ENCODE data around the gene C1QTNF9B. TPM values are rescaled to one million over a fixed set of nuclear protein-coding genes. Genes with fewer than 3 reads are reported as not detected.
"Not testable (repeated sequence)": the region's sequence is repeated elsewhere in the genome, so short reads cannot be mapped to it uniquely, and the experiment has no call there.

C1QTNF9B gene
- total RNA-seq, 1 experiment from 2014 or later, result not detected

DNA sequence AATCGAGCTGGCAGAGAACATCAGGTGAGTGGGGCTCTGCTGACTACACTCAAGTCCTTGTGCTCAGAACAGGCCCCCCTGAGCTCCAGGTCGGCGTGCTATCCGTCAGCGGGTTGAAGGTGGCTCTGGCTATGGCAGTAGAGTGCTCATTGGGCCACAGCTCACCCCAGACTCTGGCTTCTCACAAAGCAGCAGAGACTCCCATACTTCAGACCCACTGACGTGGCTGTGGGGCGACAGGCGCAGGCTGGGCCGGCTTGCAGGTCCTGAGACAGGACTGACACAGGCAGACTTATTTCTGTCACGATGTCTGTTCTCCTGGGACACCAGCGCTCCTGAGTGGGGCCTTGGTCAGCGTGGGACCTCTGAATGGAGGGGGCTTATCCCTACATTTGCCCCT, 2.6 kb downstream of the C1QTNF9B start:
- DNase-seq (ENCODE audit: low spot score), result not testable (repeated sequence)

DNA sequence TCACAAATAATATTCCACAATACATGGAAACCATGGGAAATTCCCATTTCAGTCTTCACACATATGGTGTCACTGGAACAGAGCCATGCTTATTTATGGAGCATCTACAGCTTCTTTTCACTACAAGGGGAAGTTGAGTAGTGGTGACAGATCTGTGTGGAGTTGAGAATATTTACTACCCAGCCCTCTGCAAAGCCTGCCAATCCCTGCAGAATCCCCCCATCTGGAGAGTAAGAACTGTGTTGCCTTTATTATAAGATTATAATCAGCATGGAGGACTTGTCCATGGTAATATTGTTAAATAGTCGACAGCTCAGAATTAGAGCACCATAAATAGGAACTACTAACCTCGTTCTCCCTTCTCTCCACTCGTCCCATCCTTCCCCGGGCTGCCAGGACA, 3.5 kb downstream of the C1QTNF9B start:
- not testable (repeated sequence) for DNase-seq (ENCODE audit: low spot score)

DNA sequence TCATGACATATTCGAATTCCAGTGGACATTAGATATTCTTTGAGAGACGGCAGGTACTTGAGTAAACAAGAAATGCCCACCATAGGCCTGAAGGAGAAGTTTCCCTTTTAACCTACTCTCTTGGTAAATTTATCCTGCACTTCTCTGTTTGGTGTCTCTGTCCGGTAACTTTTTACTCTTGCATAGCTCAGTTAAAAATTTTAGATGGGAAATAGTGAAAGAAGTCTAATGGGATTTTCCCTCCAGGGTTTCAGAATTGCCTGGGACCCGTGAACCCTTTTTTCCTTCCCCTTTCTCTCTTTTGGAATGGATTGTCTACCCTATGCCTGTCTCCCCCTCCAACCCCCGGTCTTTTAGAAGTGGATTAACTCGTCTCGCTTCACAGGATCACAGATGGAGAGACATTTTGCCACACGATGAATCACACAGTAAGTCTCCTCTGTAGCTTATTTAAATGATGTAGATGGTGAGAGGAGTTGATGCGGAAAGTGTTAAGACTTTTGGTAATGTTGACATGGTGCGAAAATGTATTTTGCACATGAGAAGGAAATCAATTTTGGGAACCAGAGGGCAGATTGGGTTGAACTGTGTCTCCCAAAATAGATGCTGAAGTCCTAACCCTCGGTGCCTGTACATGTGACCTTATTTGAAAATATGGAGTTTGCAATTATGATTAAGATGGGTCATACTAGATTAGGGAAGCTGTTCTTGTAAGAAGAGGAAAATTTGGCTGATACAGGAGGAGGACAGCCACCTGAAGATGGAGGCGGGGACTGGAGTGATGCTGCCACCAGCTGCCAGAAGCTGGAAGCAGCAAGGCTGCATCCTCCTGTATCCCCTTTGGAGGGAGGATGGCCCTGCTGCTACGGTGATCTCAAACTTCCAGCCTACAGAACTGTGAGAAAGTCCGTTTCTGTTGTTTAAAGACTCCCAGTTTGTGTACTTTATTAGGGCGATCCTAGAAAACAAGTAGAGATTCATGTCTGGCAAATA, 7.4 kb downstream of the C1QTNF9B start:
- DNase-seq (ENCODE audit: low spot score), result no peak

DNA sequence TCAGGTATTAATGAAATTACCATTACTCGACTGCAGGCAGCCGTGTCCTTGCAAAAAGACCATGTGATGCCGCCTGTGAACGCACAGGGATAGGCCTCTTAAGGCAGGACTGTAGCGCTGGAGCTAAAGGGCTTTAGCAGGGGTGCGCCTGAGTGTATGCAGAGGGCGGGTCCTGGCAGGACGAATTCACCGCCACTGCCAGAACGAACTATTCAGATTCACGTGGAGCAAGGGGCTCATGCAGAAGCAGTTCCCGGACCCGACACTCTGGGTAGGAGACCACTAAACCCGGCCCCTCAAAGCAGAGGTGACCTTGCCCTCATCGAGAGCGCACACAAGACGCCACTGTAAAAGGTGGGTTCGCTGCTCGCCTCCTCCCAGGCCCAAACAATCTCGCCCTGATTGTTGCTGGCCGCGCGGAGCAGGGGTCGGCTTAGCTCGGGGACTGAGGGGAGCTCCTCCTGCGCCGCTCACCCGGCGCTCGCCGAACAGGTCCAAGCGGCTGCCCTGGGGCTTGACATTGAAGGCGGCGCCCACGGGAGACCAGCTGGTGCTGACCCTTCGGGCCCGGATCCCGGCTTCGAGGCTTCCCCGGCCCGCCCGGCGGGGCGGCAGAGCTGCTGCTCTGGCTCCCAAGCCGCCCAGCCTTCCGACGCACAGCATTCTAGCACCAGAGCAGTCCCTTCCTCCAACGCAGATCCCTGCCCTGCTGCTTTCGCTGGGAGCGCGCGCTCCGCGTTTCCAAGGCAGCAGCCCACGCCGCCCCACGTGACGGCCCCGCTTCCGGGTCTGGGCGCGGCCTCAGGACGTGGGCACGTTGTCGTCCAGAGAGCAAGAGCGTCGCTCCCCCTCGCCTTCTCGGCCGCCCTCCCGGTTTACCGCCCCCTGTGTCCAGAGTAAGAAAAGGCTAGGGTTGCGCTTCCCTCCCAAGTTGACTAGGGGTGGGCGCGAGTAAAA, 8.4 kb downstream of the C1QTNF9B start, which contains the start of gene MIPEP:
Gene MIPEP (minus strand): TSS at position 743 of the 957 bp plus-strand sequence. CDS start 80 bp downstream, at position 663.
- peak; percentile 90 for DNase-seq (ENCODE audit: low spot score)

DNA sequence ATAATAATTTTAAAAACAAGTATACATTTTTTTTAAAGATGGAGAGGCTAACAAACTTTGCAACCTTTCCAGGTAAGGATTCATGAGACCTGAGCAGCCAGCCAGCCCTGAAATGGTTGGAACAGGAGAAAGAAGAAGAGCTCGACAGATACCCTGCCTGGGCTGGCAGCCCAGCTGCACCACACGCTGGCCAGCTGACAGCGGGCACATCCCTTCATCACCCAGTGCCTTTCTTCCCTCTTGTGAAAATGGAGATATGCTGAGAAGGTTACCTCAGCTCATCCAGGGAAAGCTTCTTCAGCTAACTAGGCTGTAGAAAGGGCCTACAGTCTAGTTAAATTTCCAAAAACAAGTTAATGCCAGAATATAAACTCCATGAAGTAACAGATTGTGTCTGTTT, 12.9 kb downstream of the C1QTNF9B start:
- DNase-seq (ENCODE audit: low spot score), result not testable (repeated sequence)

DNA sequence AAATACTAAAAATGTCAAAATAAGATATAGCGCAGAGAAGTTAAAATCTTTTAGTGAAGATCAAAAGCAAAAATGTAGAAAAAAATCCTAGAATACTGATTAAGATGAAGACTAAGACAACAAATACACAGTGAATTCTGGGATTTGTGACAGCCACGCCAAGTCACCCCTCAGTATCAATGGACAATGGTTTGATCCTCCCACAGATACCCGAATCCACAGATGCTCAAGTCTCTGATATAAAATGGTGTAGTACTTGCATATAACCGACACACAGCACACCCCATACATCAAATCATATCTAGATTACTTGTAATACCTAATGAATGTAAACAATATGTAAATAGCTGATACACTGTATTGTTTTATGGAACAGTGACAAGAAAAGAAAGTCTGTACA, 14.0 kb downstream of the C1QTNF9B start:
- DNase-seq (ENCODE audit: low spot score), result no peak

DNA sequence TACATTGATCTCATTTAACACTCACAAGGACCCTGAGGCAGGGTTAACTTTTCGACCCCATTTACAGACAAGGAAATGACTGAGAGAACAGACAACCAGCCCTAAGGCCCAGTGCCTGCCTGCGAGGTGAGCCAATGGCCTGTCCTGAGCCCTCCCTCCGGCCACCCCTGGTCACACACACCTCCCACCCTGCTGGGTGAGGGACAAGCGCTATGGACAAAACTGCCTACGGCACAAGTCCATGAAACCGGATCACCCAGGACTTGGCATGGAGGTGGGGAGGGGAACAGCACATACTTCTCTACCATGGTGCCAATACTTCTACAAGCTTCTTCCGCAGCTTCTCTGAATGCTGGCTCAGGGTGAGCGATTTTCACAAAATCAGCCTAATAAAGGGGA, 15.9 kb downstream of the C1QTNF9B start:
- not testable (repeated sequence) for DNase-seq (ENCODE audit: low spot score)

DNA sequence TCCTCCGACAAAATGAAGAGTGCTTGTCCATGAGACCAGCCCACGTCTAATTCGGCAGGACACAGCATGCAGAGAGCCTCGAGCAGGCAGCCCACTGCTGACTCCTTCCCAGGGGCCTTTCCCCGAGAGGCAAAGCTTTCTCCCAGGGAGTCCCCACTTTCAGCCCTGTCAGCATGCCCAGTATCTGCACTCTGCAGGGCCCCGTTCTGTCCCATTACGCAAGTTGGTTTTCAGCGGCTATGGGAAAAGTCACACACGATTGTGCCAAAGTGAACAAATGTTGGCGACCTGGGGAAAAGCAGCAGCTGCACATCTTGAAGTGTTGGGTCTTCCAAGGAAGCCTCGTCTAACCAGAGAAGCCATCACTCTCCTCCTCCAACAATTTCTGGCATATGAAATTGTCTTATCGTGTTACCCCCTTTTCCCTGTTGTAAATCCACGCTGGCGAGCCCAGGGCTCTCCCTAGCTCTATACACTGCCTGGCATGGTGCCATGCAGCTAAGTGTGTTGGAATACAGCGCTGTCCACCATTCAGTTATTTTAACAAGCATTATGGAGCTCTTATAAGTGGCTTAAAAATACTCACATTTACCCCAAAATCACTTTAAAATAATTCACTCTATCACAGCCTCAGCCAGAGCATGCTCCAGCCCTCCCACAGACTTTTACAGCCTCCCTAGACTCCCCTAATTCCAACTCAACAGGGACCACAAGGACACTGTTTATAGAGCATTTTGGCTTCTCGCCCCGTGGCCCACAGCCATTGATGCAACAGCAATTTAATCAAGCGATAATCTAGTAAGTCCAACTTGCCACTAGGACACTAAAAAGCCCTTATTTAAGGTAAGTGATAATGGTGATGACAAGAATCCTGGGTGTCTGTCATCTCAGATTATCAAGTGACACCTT, 16.6 kb downstream of the C1QTNF9B start:
- DNase-seq (ENCODE audit: low spot score), result not testable (repeated sequence)

DNA sequence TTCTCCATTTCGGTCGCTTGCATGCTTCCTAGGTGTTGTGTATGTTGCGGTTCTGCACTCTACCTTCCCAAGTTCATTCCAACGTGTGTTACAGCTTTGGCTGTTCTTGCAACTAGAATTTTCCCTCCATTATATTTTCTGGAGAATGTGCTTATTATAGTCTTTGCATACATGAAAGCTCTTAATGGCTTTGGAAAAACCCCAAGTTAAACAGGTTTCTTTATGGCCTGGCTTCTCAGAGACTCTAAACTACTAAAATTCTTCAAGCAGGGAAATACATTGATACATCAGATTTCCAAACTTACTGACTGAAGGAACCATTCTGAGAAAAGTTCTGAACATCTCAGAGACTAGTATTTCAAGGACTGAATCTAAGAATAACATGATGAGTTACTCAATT, 20.0 kb downstream of the C1QTNF9B start:
- no peak for DNase-seq (ENCODE audit: low spot score)

DNA sequence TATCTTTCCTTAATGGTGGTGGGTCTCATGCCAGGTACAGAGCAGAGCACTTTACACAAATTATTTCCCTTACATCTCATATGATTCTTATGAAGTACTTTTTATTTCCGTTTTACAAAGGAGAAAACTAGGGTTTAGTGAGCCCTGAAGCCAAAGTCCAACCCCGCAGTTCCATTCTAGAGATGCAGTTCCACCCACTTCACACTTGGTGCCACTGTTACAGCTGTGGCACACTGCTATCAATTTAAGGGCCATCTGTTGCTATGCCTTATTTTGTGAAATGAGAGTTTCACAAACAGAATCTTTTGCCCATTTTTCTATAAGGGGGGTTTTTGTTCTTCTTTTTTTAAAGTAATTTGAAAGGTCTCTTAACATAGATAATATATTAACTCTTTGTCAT, 21.0 kb downstream of the C1QTNF9B start:
- DNase-seq (ENCODE audit: low spot score), result no peak

DNA sequence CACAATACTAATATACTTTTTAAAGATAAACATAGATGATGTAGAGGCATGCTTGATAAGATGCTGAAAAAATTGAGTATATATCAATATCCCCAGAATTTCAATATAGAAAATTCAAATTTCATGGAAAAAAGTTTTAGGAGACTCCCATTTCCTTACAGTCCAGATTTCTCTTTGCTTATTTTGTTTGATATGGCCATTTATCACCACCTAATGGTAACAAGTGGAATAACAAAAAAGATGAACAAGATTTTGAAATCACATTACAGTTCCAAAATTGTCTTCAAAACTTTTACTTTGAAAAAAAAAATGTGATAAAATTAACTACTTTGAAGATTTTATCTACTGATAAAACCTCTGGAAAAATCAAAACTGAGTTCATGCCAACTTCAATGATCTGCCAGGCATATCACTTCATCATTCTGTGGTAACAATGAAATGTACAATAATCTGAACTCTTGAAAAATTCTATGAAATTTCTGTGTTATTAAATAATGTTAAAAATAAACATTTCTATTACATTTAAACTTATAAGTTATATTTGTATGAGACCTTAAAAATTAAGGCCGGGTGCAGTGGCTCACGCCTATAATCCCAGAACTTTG, 25.6 kb downstream of the C1QTNF9B start:
- peak; percentile 12 for DNase-seq (ENCODE audit: low spot score)

DNA sequence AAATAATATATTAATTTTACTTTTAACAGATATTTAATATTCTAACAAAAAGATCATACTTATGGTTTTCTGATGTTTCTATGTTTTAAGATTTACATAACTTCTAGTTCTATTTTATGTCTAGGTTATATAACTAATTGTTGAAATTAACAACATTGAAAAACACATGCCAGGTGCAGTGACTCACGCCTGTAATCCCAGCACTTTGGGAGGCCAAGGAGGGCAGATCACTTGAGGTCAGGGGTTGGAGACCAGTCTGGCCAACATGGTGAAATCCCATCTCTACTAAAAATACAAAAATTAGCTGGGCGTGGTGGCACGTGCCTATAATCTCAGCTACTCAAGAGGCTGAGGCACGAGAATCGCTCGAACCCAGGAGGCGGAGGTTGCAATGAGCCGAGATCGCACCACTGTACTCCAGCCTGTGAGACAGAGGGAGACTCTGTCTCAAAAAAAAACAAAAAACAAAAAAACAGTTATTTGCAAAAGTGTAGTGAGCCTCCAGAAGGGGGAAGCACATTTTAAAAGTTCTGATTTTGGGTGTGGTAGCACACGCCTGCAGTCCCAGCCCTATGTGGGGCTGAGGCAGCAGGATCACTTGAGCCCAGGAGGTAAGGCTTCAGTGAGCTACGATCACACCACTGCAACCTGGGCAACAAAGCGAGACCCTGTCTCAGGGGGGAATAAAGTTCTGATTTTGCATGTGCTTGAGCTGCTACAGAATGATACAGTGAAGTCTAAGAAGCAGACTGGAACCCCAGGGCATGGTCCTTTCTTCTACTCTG, 26.8 kb downstream of the C1QTNF9B start:
- DNase-seq (ENCODE audit: low spot score), result no peak

DNA sequence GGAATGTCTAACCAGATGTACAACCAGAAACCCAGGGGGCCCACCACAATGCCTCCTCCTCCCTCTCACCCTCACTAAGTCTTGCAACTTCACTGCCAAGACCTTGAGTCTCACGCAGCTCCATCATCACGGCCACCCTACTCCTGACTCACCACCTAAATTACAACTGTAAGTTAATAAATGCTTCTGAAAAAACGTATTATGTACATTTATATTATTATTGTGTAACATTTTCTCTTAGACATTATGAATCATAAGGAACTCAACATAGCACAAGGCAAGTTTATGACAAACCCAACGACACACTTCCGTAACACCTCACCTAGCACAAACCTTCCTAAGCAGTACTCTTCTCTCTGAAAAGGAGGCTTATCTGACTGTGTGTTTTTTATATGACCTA, 28.8 kb downstream of the C1QTNF9B start:
- no peak for DNase-seq (ENCODE audit: low spot score)

DNA sequence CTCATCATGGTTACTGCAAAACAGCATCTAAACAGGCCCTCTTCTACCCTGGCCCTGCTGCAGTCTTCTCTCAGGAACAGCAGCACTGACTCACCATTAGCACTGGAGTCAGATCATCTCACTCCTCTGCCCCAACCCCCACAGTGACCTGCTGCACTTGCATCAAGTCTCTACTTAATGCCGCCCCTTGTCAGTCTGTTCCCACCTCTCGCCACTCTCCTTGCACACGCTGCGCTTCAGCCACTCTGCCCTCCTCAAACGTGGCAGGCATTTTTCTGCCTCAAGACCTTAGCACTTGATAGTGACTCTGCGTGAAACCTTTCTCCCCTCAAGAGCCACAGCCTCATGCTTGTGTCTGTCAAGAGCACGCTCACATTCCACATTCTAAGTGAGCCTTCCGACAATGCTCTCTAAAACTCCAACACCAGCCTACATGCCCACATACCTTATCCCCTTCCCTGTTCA, 30.2 kb downstream of the C1QTNF9B start:
- DNase-seq (ENCODE audit: low spot score), result no peak

DNA sequence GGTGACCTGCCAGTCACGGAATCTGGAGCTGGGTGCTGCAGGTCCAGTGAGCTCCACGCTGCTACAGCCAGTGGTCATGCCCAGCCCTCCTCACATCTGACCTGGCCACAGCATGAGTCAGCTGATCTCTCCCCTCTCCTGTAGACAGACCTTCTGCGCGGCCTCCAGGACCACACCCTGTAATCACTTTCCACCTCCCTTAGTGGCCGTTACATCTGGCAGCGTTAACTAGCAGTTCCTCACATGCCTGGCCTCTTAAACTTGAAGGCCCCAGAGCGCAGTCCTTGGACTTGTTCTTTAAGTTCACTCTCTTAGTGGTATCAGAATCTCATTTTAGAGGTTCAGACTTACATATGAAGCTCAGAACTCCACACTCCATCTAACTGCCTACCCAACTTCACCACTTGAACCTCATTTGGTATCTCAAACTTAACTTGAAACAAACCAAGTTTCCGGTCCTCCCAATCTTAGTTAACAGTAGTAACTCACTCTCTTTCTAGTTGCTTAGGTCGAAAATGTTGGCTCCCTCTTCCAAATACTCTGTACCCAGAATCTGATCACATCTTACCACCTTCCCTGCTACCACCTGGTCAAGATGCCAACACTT, 30.8 kb downstream of the C1QTNF9B start:
- no peak for DNase-seq (ENCODE audit: low spot score)

DNA sequence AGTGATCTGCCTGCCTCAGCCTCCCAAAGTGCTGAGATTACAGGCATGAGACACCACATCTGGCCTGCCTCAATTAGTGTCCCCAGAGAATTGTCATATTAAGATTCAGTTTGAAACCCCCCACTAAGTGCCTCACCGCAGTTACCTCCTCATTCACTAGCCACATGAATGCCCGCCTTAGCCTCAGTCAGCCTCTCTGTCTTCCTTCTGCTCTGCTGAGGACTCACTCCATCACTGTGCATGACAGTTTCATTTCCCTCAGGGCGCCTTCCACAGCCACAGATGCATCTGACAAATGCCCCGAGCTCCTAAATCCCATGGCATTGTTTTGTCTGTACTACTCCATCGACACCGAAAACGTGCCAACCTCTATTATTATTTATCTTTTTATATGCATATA, 31.4 kb downstream of the C1QTNF9B start:
- no peak for DNase-seq (ENCODE audit: low spot score)

DNA sequence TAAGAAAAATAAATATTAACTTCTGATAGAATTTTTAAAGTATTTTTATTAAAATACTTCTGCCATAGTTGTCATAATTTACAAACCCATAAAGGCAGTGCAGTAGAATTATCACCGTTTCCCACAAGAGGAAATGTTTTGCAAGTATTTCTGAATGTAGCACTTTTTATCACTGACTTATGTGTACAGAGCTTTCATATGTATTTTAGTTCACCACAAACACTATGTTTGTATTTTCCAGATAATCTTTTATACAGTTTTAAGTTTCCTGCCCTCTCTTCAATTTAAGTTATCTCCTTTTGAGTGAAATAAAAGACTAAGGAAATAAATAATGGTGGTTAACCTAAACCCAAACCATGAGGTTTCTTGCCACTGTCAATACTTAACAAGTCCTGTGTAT, 32.3 kb downstream of the C1QTNF9B start:
- DNase-seq (ENCODE audit: low spot score), result peak; percentile 14

DNA sequence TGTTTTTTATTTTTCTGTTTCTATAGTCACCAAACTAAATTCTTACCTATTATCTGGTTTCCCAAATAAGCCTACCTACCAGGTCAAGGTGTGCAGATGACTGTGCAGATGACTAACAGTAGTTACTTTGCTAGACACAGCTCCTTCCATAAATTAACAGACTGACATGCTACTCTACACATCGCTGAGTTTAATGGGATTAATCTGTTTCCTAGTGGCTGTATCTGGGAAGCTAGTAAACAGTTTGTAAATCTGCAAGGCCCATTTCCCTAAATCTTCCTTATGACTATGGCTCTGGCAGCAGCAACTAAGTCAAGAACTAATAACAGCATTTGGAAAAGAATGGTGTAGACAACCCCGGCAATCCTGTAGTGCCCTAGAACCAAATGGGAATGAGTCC, 36.0 kb downstream of the C1QTNF9B start:
- no peak for DNase-seq (ENCODE audit: low spot score)

DNA sequence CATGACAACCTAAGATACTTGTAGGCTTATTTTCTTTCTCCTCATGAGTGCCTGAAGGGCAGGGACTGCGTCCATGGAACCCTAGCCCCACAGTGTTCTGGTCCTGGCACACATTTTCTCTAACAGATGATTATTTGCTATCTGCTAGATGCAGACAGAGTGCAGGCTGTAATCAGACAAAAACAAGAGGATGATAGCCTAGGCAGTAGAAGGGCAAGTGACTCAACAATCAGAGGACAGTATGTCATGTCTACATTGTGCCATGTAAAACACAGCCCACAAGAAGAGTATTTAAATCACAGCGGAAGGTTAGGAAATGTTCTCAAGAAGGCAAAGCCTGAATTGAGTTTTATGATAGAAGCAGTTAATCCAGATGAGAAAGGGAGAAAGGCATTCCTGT, 37.4 kb downstream of the C1QTNF9B start:
- DNase-seq (ENCODE audit: low spot score), result no peak

Measured in H4 (cell line).